ENCODE results near the gene FAAP100. TPM values are rescaled to one million over a fixed set of nuclear protein-coding genes. Genes with fewer than 3 reads are reported as not detected.

FAAP100 gene
- total RNA-seq, 6 donors from 2014 or later: 22.0 to 70.2 (median 32.5) TPM

DNA sequence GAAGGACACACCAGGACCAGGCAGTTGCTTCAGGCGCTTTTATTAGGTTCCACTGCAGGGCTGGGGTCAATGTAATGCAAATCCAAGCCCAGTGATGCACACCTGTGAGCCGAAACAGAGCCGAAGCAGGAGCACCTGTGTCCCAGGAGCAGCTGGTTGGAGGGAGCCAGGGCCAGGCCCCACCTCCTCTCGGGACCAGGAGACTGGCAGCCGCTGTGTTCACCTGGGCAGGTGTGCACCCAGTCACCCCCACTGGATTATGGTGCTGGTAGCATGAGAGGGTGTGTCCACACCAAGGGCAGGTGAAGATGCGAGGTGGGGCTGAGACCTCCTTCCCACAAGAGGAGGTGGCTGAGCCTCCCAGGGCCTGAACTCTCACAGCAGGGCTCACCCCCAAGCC is 4.7 kb upstream of the FAAP100 start:
- TF ChIP-seq POLR2A (IDR thresholded peaks at IDR 0.05): no peak
- no peak for TF ChIP-seq POLR2AphosphoS5 (IDR thresholded peaks at IDR 0.05)
- Histone ChIP-seq H3K27ac (no peak overlapping the region), H3K4me1 (peaks cover 12 to 29% (median 13%) of the 10 kb centered on the region in 4 donors), H3K36me3 (peaks cover 8 to 60% (median 40%) of the 10 kb centered on the region in 4 donors), H3K4me3 (no peak overlapping the region), H3K27me3 (no peaks in the 10 kb centered on the region), H3K9me3 (no peaks in the 10 kb centered on the region)
- 90 to 92% methylated on average over 2 to 6 of the region's 6 CpGs for WGBS, 2 donors
- DNase-seq (no peak), ATAC-seq (ENCODE audit: low FRiP score in 2 of 2) (no peak)

DNA sequence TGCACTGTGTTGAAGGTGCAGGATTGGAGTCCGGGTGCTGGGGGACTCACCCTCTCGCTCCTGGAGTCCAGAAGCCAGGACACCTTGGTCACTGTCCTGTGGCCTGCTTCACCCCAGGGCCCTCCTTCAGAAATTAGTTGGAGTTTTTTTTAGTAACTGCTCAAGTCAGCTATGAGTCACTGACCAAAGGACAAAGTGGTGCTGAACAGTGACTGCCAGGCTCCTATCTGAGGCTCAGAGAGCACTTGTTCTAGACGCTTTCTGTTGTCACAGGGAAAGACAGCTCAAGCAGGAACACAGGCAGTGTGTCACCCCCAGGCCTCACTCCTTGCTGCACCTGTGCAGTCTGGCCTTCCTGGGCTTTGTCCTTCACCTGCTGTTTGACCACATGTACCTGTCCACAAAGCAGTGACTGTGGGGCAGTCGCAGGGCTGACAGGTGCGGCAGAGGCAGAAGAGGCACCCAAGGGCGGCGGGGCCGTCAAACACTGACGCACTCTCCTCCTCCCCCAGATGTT is 4.1 kb upstream of the FAAP100 start:
- TF ChIP-seq, protein P1, sequence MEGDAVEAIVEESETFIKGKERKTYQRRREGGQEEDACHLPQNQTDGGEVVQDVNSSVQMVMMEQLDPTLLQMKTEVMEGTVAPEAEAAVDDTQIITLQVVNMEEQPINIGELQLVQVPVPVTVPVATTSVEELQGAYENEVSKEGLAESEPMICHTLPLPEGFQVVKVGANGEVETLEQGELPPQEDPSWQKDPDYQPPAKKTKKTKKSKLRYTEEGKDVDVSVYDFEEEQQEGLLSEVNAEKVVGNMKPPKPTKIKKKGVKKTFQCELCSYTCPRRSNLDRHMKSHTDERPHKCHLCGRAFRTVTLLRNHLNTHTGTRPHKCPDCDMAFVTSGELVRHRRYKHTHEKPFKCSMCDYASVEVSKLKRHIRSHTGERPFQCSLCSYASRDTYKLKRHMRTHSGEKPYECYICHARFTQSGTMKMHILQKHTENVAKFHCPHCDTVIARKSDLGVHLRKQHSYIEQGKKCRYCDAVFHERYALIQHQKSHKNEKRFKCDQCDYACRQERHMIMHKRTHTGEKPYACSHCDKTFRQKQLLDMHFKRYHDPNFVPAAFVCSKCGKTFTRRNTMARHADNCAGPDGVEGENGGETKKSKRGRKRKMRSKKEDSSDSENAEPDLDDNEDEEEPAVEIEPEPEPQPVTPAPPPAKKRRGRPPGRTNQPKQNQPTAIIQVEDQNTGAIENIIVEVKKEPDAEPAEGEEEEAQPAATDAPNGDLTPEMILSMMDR (IDR thresholded peaks at IDR 0.05): no peak
- H3K27ac ChIP-seq: no peak overlapping the region
- ATAC-seq (ENCODE audit: low FRiP score in 2 of 2): no peak
- WGBS, 2 donors: 95 to 96% methylated on average over 9 of the region's 9 CpGs
- peaks cover 8 to 53% (median 37%) of the 10 kb centered on the region in 4 donors for H3K36me3 ChIP-seq
- no peaks in the 10 kb centered on the region for H3K9me3 ChIP-seq
- no peak for DNase-seq
- no peak overlapping the region for H3K4me3 ChIP-seq
- no peaks in the 10 kb centered on the region for H3K27me3 ChIP-seq
- H3K4me1 ChIP-seq: peaks cover 14 to 35% (median 16%) of the 10 kb centered on the region in 4 donors

DNA sequence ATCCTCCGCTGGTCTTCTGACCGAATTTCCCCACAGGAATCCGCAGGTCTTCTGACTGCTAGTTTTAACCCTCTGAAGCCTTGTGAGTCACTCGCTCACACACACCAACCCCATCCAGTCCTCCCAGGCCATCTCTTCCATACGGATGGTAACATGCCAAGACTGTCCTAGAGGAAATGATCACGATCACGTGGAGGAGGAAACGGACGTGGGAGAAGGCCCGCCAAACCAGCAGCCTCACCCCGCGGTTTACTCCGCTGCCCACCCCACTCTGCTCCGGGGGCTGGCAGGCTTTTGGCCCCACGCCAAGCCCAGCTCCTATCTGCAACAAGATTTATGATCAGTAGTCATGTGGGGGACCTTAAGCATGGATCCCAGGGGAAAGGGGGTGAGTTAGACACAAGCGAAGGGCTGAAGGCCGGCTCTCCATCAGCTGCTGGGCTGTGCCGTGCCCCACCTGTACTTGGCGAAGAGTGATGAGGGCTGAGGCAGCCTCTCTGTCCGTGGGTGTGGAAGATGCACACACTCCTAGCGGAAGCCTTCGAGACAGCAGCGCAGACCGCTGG is 1.5 kb upstream of the FAAP100 start:
- Histone ChIP-seq H3K27ac (peak overlapping the region; percentile 79 to 91 (median 87)), H3K4me1 (peaks cover 19 to 53% (median 22%) of the 10 kb centered on the region in 4 donors), H3K4me3 (peak overlapping the region in 3 of 4 donors; percentile 86 to 98 (median 87)), H3K36me3 (peaks cover 3 to 45% (median 31%) of the 10 kb centered on the region in 4 donors), H3K9me3 (no peaks in the 10 kb centered on the region), H3K27me3 (no peaks in the 10 kb centered on the region)
- DNase-seq (peak; percentile 36 to 67), ATAC-seq (ENCODE audit: low FRiP score in 2 of 2) (peak in 1 of 2 donors; percentile 19)
- TF ChIP-seq, protein P1 (IDR thresholded peaks at IDR 0.05): no peak
- TF ChIP-seq POLR2AphosphoS5 (IDR thresholded peaks at IDR 0.05): no peak
- no peak for TF ChIP-seq EP300 (IDR thresholded peaks at IDR 0.05)
- TF ChIP-seq POLR2A (IDR thresholded peaks at IDR 0.05): no peak
- 16 to 25% methylated on average over 19 to 24 of the region's 24 CpGs for WGBS, 2 donors

DNA sequence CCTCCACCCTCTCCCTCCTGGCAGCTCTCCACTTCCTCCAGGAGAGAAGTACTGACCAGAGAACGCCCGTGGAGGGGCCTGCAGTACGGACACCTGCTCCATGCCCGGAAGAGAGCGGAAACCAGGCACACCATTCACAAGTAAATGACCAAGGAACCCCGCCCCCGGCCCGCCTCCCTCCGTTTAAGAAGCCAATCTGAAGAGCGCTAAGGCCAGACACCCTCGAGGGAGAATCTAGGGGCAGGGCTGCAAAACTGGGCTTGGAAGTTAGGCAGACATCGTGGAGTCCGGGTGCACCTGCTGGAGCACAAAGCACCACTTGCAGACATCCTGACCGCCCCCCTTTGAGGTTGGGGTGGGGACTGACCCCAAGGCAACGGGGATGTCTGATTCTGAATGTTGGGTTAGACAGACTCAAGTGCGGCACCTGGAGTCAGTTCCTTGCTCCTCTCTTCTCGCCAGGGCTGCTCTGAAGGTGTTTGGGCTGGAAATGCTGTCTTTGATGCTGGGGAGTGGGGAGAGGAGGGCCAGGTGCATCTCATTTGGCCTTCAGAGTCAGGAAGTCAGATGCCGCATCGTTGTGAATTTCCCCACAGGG is 964 bp upstream of the FAAP100 start:
- Histone ChIP-seq H3K4me3 (peak overlapping the region; percentile 68 to 98 (median 86)), H3K9me3 (no peaks in the 10 kb centered on the region), H3K27me3 (no peaks in the 10 kb centered on the region), H3K4me1 (peaks cover 19 to 53% (median 22%) of the 10 kb centered on the region in 4 donors), H3K27ac (peak overlapping the region; percentile 79 to 91 (median 87)), H3K36me3 (peaks cover 0 to 44% (median 29%) of the 10 kb centered on the region in 4 donors)
- 2 to 4% methylated on average over 9 to 16 of the region's 19 CpGs for WGBS, 2 donors
- TF ChIP-seq, protein P1 (IDR thresholded peaks at IDR 0.05): peak in 1 of 6 experiments; percentile 8
- TF ChIP-seq POLR2AphosphoS5 (IDR thresholded peaks at IDR 0.05): no peak
- ATAC-seq (ENCODE audit: low FRiP score in 2 of 2) (peak; percentile 82 to 85), DNase-seq (peak; percentile 83 to 89)

DNA sequence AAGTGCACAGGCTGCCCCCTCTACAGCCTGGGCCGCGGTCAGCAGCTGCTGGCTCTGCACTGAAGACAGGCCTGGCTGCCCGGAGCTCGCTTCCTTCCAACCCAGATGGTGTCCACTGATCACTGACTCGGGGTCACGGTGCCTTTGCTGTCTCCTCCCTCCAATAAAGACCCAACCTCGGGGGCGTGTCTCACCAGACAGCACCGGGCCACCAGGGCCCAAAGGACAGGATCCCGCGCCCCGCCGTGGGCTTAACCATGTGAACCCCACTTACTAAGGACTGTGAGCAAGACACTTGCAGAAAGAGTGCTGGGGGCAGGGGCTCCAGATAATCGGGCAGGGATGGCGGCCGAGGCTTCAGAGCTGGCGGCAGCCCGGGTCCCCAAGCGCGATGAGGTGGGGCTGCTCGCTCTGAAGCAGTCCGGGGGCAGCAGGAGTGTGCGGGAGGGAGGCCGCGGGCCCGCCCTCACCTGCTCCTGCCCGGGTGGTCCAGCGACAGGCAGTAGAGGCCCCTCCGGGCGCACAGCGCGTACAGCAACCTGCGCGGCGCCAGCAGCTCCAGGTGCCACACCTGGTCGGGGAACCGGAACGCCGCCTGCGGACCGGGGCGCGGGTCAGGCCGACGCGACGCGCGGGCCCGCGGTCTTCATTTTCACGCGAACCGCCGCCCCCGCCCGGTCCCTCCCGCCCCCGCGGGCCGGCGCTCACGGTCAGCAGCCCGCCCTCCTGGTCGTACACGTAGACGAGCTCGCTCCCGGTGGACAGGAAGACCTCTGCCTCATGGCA is 502 bp downstream of the FAAP100 start:
- 0 to 2% methylated on average over 9 to 18 of the region's 69 CpGs for WGBS, 2 donors
- Histone ChIP-seq H3K36me3 (peaks cover 0 to 44% (median 32%) of the 10 kb centered on the region in 4 donors), H3K27ac (peak overlapping the region; percentile 79 to 91 (median 87)), H3K4me1 (peaks cover 18 to 53% (median 22%) of the 10 kb centered on the region in 4 donors), H3K9me3 (no peaks in the 10 kb centered on the region), H3K4me3 (peak overlapping the region; percentile 68 to 98 (median 86)), H3K27me3 (no peaks in the 10 kb centered on the region)
- TF ChIP-seq POLR2A (IDR thresholded peaks at IDR 0.05): no peak
- TF ChIP-seq EP300 (IDR thresholded peaks at IDR 0.05): no peak
- TF ChIP-seq, protein P1 (IDR thresholded peaks at IDR 0.05): peak in 1 of 6 experiments; percentile 7
- DNase-seq (peak in 1 of 2 donors; percentile 36), ATAC-seq (ENCODE audit: low FRiP score in 2 of 2) (peak in 1 of 2 donors; percentile 51)

Data from upper lobe of left lung (tissue), 6 donors.